Measurements from ENCODE around the gene OAS2. TPM values are rescaled to one million over a fixed set of nuclear protein-coding genes. Genes with fewer than 3 reads are reported as not detected.

Gene OAS2
- total RNA-seq, 2 donors from 2014 or later, result 11.9 to 21.2 TPM

- no peak for DNase-seq (ENCODE audit: low spot score)
- no peak for TF ChIP-seq CTCF (IDR thresholded peaks at IDR 0.05)
- Histone ChIP-seq H3K4me1 (ENCODE audit: control insufficient read depth in 1 of 2, low read depth in 2 of 2) (no peaks in the 10 kb centered on the region), H3K4me3 (no peak overlapping the region), H3K27ac (no peak overlapping the region), H3K9me3 (no peaks in the 10 kb centered on the region), H3K36me3 (peaks cover 9% of the 10 kb centered on the region), H3K27me3 (replicated peaks; ENCODE audit: insufficient read depth) (no peaks in the 10 kb centered on the region)
- ATAC-seq (ENCODE audit: insufficient number of reproducible peaks, low FRiP score, low read depth), result no peak
Measured at GRCh38 chr12:112945515-112945914, 32.8 kb upstream of the OAS2 start.

GRCh38 chr12:112946236-112947000 is 31.9 kb upstream of the OAS2 start:
- H3K36me3 ChIP-seq, result peaks cover 9% of the 10 kb centered on the region
- H3K27me3 ChIP-seq (replicated peaks; ENCODE audit: insufficient read depth), result no peaks in the 10 kb centered on the region
- DNase-seq (ENCODE audit: low spot score) (no peak), ATAC-seq (ENCODE audit: insufficient number of reproducible peaks, low FRiP score, low read depth) (no peak)
- H3K27ac ChIP-seq, result no peak overlapping the region
- no peaks in the 10 kb centered on the region for H3K9me3 ChIP-seq
- H3K4me1 ChIP-seq (ENCODE audit: control insufficient read depth in 1 of 2, low read depth in 2 of 2), result no peaks in the 10 kb centered on the region
- TF ChIP-seq CTCF (IDR thresholded peaks at IDR 0.05), result no peak
- no peak overlapping the region for H3K4me3 ChIP-seq

GRCh38 chr12:112947314-112947713 is 31.0 kb upstream of the OAS2 start:
- TF ChIP-seq CTCF (IDR thresholded peaks at IDR 0.05), result no peak
- no peaks in the 10 kb centered on the region for H3K4me1 ChIP-seq (ENCODE audit: control insufficient read depth in 1 of 2, low read depth in 2 of 2)
- no peak for DNase-seq (ENCODE audit: low spot score)
- no peaks in the 10 kb centered on the region for H3K27me3 ChIP-seq (replicated peaks; ENCODE audit: insufficient read depth)
- no peak for ATAC-seq (ENCODE audit: insufficient number of reproducible peaks, low FRiP score, low read depth)
- H3K4me3 ChIP-seq, result no peak overlapping the region
- H3K9me3 ChIP-seq, result no peaks in the 10 kb centered on the region
- peaks cover 9% of the 10 kb centered on the region for H3K36me3 ChIP-seq
- no peak overlapping the region for H3K27ac ChIP-seq

- no peak for ATAC-seq (ENCODE audit: insufficient number of reproducible peaks, low FRiP score, low read depth)
- Histone ChIP-seq H3K36me3 (peaks cover 9% of the 10 kb centered on the region), H3K27ac (no peak overlapping the region), H3K4me3 (no peak overlapping the region), H3K9me3 (no peaks in the 10 kb centered on the region), H3K4me1 (ENCODE audit: control insufficient read depth in 1 of 2, low read depth in 2 of 2) (no peaks in the 10 kb centered on the region), H3K27me3 (replicated peaks; ENCODE audit: insufficient read depth) (no peaks in the 10 kb centered on the region)
- DNase-seq (ENCODE audit: low spot score), result no peak
- TF ChIP-seq CTCF (IDR thresholded peaks at IDR 0.05), result no peak
Measured at GRCh38 chr12:112947761-112948160, 30.6 kb upstream of the OAS2 start.

GRCh38 chr12:112948806-112949205 is 29.5 kb upstream of the OAS2 start:
- Histone ChIP-seq H3K27me3 (replicated peaks; ENCODE audit: insufficient read depth) (no peaks in the 10 kb centered on the region), H3K27ac (no peak overlapping the region), H3K9me3 (no peaks in the 10 kb centered on the region), H3K36me3 (peaks cover 9% of the 10 kb centered on the region), H3K4me3 (no peak overlapping the region), H3K4me1 (ENCODE audit: control insufficient read depth in 1 of 2, low read depth in 2 of 2) (no peaks in the 10 kb centered on the region)
- no peak for DNase-seq (ENCODE audit: low spot score)
- TF ChIP-seq CTCF (IDR thresholded peaks at IDR 0.05), result no peak
- no peak for ATAC-seq (ENCODE audit: insufficient number of reproducible peaks, low FRiP score, low read depth)

Measured in thoracic aorta (tissue), 2 donors.